ENCODE results near the gene DEPDC5.
"Not testable (repeated sequence)": the region's sequence is repeated elsewhere in the genome, so short reads cannot be mapped to it uniquely, and the experiment has no call there.

Gene DEPDC5

GRCh38 chr22:31800065-31800464, 46.2 kb downstream of the DEPDC5 start:
- TF ChIP-seq, protein P1, sequence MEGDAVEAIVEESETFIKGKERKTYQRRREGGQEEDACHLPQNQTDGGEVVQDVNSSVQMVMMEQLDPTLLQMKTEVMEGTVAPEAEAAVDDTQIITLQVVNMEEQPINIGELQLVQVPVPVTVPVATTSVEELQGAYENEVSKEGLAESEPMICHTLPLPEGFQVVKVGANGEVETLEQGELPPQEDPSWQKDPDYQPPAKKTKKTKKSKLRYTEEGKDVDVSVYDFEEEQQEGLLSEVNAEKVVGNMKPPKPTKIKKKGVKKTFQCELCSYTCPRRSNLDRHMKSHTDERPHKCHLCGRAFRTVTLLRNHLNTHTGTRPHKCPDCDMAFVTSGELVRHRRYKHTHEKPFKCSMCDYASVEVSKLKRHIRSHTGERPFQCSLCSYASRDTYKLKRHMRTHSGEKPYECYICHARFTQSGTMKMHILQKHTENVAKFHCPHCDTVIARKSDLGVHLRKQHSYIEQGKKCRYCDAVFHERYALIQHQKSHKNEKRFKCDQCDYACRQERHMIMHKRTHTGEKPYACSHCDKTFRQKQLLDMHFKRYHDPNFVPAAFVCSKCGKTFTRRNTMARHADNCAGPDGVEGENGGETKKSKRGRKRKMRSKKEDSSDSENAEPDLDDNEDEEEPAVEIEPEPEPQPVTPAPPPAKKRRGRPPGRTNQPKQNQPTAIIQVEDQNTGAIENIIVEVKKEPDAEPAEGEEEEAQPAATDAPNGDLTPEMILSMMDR (IDR thresholded peaks at IDR 0.05; ENCODE audit: low read depth, low read length): no peak
- H3K4me3 ChIP-seq (ENCODE audit: low read depth, low read length): no peak overlapping the region

GRCh38 chr22:31800861-31801260, 47.0 kb downstream of the DEPDC5 start:
- not testable (repeated sequence) for H3K4me3 ChIP-seq (ENCODE audit: low read depth, low read length)

DNA sequence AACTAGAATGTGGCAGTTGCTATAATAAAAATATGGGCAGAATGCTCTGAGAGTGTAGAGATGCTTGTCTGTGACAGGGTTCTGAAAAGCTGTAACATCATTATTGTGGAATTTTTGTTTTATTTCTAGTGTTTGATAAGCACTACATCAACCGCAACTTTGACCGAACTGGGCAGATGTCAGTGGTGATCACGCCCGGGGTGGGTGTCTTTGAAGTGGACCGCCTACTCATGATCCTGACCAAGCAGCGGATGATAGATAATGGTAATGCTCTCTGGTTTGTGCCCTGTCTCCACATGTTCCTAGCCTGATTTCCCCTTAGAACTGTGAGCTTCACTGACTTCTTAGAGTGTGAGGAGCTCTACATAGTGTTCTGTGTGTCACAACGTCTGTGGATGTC, 48.8 kb downstream of the DEPDC5 start:
- H3K4me3 ChIP-seq (ENCODE audit: low read depth, low read length): no peak overlapping the region
- TF ChIP-seq, protein P1 (IDR thresholded peaks at IDR 0.05; ENCODE audit: low read depth, low read length): no peak

GRCh38 chr22:31806751-31807150, 52.9 kb downstream of the DEPDC5 start:
- TF ChIP-seq, protein P1 (IDR thresholded peaks at IDR 0.05; ENCODE audit: low read depth, low read length): no peak
- H3K4me3 ChIP-seq (ENCODE audit: low read depth, low read length): no peak overlapping the region

DNA sequence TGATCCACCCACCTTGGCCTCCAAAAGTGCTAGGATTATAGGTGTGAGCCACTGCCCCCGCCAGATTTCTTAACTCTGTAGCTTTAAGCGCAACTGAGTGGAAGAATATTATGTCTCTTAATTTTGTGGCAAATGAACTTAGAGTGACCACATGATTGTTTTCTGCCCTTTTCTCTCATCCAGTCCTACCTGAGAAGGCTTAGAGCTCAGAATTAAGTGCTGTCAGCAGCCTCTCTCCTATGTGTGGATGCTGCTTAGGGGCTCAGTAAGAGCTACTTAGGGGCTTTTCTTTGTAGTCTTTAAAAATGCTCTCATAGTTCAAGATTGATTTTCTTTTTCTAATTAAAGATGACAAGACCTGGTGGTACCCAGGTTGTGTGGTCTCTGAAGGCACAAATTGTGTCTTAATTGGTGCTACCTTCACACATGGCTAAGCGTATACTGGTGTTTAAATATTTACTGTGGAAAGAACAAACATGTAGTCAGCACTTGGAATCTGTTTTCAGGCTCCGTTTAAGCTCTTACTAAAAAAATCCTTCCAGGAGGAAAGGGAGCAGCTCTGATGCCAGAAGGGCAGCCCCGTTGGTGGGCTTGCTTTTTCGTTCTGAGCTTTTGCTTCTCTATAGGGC, 59.3 kb downstream of the DEPDC5 start:
- H3K4me3 ChIP-seq (ENCODE audit: low read depth, low read length): no peak overlapping the region
- TF ChIP-seq, protein P1 (IDR thresholded peaks at IDR 0.05; ENCODE audit: low read depth, low read length): no peak

- H3K4me3 ChIP-seq (ENCODE audit: low read depth, low read length): not testable (repeated sequence)
Measured at GRCh38 chr22:31813898-31814297, 60.1 kb downstream of the DEPDC5 start.

- no peak overlapping the region for H3K4me3 ChIP-seq (ENCODE audit: low read depth, low read length)
- TF ChIP-seq, protein P1 (IDR thresholded peaks at IDR 0.05; ENCODE audit: low read depth, low read length): no peak
Measured at GRCh38 chr22:31814942-31815341, 61.1 kb downstream of the DEPDC5 start.

GRCh38 chr22:31815383-31815814, 61.6 kb downstream of the DEPDC5 start:
- H3K4me3 ChIP-seq (ENCODE audit: low read depth, low read length): not testable (repeated sequence)

- H3K4me3 ChIP-seq (ENCODE audit: low read depth, low read length): no peak overlapping the region
- TF ChIP-seq, protein P1 (IDR thresholded peaks at IDR 0.05; ENCODE audit: low read depth, low read length): no peak
Measured at GRCh38 chr22:31816750-31817149, 62.9 kb downstream of the DEPDC5 start.
